ENCODE data around the gene MAF. TPM values are rescaled to one million over a fixed set of nuclear protein-coding genes. Genes with fewer than 3 reads are reported as not detected.

The MAF gene
- total RNA-seq, 4 donors from 2014 or later: 11.0 to 92.6 (median 26.3) TPM

- TF ChIP-seq CTCF (IDR thresholded peaks at IDR 0.05) (no peak), POLR2A (IDR thresholded peaks at IDR 0.05) (no peak)
- intact Hi-C loops (cut with DNase I; ENCODE audit: low total_unique reads): no loop called here
- no peaks in the 10 kb centered on the region for H3K4me1 ChIP-seq
- no peaks in the 10 kb centered on the region for H3K9me3 ChIP-seq
- H3K27ac ChIP-seq: no peak overlapping the region
- no peaks in the 10 kb centered on the region for H3K27me3 ChIP-seq
- no peak overlapping the region for H3K4me3 ChIP-seq
- DNase-seq: no peak
- H3K36me3 ChIP-seq: no peaks in the 10 kb centered on the region
Observed at GRCh38 chr16:79625738-79626137, 25.2 kb upstream of the MAF start.

GRCh38 chr16:79623824-79624223 lies 23.3 kb upstream of the MAF start:
- H3K4me1 ChIP-seq: no peaks in the 10 kb centered on the region
- intact Hi-C loops (cut with DNase I; ENCODE audit: low total_unique reads): no loop called here
- no peaks in the 10 kb centered on the region for H3K9me3 ChIP-seq
- no peaks in the 10 kb centered on the region for H3K27me3 ChIP-seq
- no peak overlapping the region for H3K4me3 ChIP-seq
- H3K36me3 ChIP-seq: no peaks in the 10 kb centered on the region
- no peak for DNase-seq
- TF ChIP-seq CTCF (IDR thresholded peaks at IDR 0.05): no peak
- H3K27ac ChIP-seq: no peak overlapping the region

GRCh38 chr16:79623062-79623461 lies 22.5 kb upstream of the MAF start:
- no peaks in the 10 kb centered on the region for H3K9me3 ChIP-seq
- H3K4me3 ChIP-seq: no peak overlapping the region
- H3K4me1 ChIP-seq: no peaks in the 10 kb centered on the region
- no peaks in the 10 kb centered on the region for H3K36me3 ChIP-seq
- no peak for DNase-seq
- intact Hi-C loops (cut with DNase I; ENCODE audit: low total_unique reads): no loop called here
- H3K27me3 ChIP-seq: no peaks in the 10 kb centered on the region
- no peak overlapping the region for H3K27ac ChIP-seq
- TF ChIP-seq POLR2A (IDR thresholded peaks at IDR 0.05): no peak
- no peak for TF ChIP-seq CTCF (IDR thresholded peaks at IDR 0.05)

GRCh38 chr16:79621027-79621426 lies 20.5 kb upstream of the MAF start:
- Histone ChIP-seq H3K27me3 (no peaks in the 10 kb centered on the region), H3K36me3 (no peaks in the 10 kb centered on the region), H3K9me3 (no peaks in the 10 kb centered on the region), H3K27ac (no peak overlapping the region), H3K4me3 (no peak overlapping the region), H3K4me1 (no peaks in the 10 kb centered on the region)
- intact Hi-C loops (cut with DNase I; ENCODE audit: low total_unique reads): no loop called here
- TF ChIP-seq POLR2A (IDR thresholded peaks at IDR 0.05) (no peak), CTCF (IDR thresholded peaks at IDR 0.05) (no peak)
- DNase-seq: no peak

- TF ChIP-seq POLR2A (IDR thresholded peaks at IDR 0.05): no peak
- no peak for TF ChIP-seq CTCF (IDR thresholded peaks at IDR 0.05)
- H3K9me3 ChIP-seq: no peaks in the 10 kb centered on the region
- H3K27ac ChIP-seq: no peak overlapping the region
- H3K4me3 ChIP-seq: no peak overlapping the region
- no peaks in the 10 kb centered on the region for H3K4me1 ChIP-seq
- intact Hi-C loops (cut with DNase I; ENCODE audit: low total_unique reads): no loop called here
- no peaks in the 10 kb centered on the region for H3K36me3 ChIP-seq
- no peak for DNase-seq
- no peaks in the 10 kb centered on the region for H3K27me3 ChIP-seq
Observed at GRCh38 chr16:79618692-79619050, 18.1 kb upstream of the MAF start.
